Activated CD4-positive, alpha-beta memory T cell treated with anti-CD3 and anti-CD28 coated beads for 36 hours (primary cell): Measurements from ENCODE around the gene SERINC3. TPM values are rescaled to one million over a fixed set of nuclear protein-coding genes. Genes with fewer than 3 reads are reported as not detected.

ENCODE experiments used
- CTCF ChIA-PET: fragments of 350-600 bp; sonication (Branson Sonifier 250); formaldehyde crosslinking; loops from one replicate; lab custom pipeline; 2021; ENCODE audit warnings: antibody characterized with exemption, inconsistent platforms; lab: Charles Lee
- POLR2A ChIA-PET: fragments of 350-600 bp; sonication (Branson Sonifier 250); formaldehyde crosslinking; loops from one replicate; lab custom pipeline; 2021; ENCODE audit warnings: antibody characterized with exemption; lab: Charles Lee
- DNase-seq: peaks from one replicate; pipeline ENCODE4 v3.0.0-alpha.2; 2020
- H3K27ac Mint-ChIP-seq: one replicate; pipeline ENCODE4 v1.8.0; 2021; ENCODE audit warnings: mixed read lengths
- H3K27me3 Mint-ChIP-seq: one replicate; pipeline ENCODE4 v1.8.0; 2021; ENCODE audit warnings: mixed read lengths
- H3K36me3 Mint-ChIP-seq: one replicate; pipeline ENCODE4 v1.8.0; 2021; ENCODE audit warnings: mixed read lengths
- H3K4me1 Mint-ChIP-seq: one replicate; pipeline ENCODE4 v1.8.0; 2021; ENCODE audit warnings: low read depth, mixed read lengths
- H3K4me3 Mint-ChIP-seq: one replicate; pipeline ENCODE4 v1.8.0; 2021; ENCODE audit warnings: mild to moderate bottlenecking, mixed read lengths
- H3K9me3 Mint-ChIP-seq: one replicate; pipeline ENCODE4 v1.8.0; 2021; ENCODE audit warnings: mixed read lengths
- intact Hi-C: fragments of 100-400 bp; cut with micrococcal nuclease; formaldehyde crosslinking; loops from one replicate; pipeline ENCODE4 v1.15.1; 2023
- total RNA-seq, 2 experiments: library from RNA; stranded (reverse); gene quantifications; one replicate each; pipeline ENCODE4 v1.2.3, GENCODE V29; 2021

The SERINC3 gene
- total RNA-seq, 2 experiments from 2014 or later, result 57.3 to 58.6 TPM

GRCh38 chr20:44552050-44552449, 30.2 kb upstream of the SERINC3 start:
- Mint-ChIP-seq H3K4me3 (no peak overlapping the region), H3K27ac (peak overlapping the region; percentile 7), H3K4me1 (peaks cover 16% of the 10 kb centered on the region), H3K36me3 (no peaks in the 10 kb centered on the region), H3K27me3 (no peaks in the 10 kb centered on the region), H3K9me3 (no peaks in the 10 kb centered on the region)
- ChIA-PET POLR2A (no interaction called here), CTCF (interaction anchor here (1.0 kb wide), 1 partner anchor 31 kb away, joined by 3 read pairs; no protein-coding TSS in a partner anchor)
- DNase-seq, result no peak
- intact Hi-C loops, result loop anchor here (2.0 to 5.0 kb wide), 3 partner anchors 25 to 55 kb away; partner anchors contain the start of gene SERINC3

- ChIA-PET POLR2A (no interaction called here), CTCF (no interaction called here)
- H3K4me3 Mint-ChIP-seq, result no peak overlapping the region
- H3K4me1 Mint-ChIP-seq, result peaks cover 16% of the 10 kb centered on the region
- H3K9me3 Mint-ChIP-seq, result no peaks in the 10 kb centered on the region
- no peak overlapping the region for H3K27ac Mint-ChIP-seq
- no peak for DNase-seq
- intact Hi-C loops, result no loop called here
- no peaks in the 10 kb centered on the region for H3K36me3 Mint-ChIP-seq
- H3K27me3 Mint-ChIP-seq, result no peaks in the 10 kb centered on the region
Measured at GRCh38 chr20:44549123-44549522, 27.3 kb upstream of the SERINC3 start.

GRCh38 chr20:44547419-44547818, 25.5 kb upstream of the SERINC3 start:
- no peaks in the 10 kb centered on the region for H3K36me3 Mint-ChIP-seq
- no peaks in the 10 kb centered on the region for H3K9me3 Mint-ChIP-seq
- H3K27ac Mint-ChIP-seq, result no peak overlapping the region
- H3K27me3 Mint-ChIP-seq, result no peaks in the 10 kb centered on the region
- ChIA-PET POLR2A (no interaction called here), CTCF (no interaction called here)
- intact Hi-C loops, result no loop called here
- H3K4me1 Mint-ChIP-seq, result peaks cover 1% of the 10 kb centered on the region
- H3K4me3 Mint-ChIP-seq, result no peak overlapping the region
- DNase-seq, result no peak

DNA sequence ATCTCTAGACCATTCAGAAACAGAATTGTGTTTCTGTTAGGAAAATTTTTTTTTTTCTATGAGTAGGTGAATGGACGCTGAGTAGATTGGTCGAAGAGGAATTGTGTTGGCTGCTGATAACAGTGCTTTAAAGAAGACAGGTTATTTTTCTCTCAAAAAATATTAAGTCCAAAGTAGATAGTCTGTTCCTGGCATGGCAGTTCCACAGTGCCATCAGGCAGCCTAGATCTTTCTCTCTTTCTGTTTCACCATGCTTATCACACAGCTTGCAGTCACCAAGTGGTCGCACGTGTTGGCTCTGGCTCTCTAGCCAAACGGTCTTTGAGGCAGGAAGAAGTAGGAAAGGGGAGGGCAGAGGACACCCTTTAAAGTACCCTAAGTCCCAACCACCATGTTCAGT, 22.4 kb upstream of the SERINC3 start:
- Mint-ChIP-seq H3K27ac (no peak overlapping the region), H3K4me1 (no peaks in the 10 kb centered on the region), H3K9me3 (no peaks in the 10 kb centered on the region), H3K36me3 (no peaks in the 10 kb centered on the region), H3K27me3 (no peaks in the 10 kb centered on the region), H3K4me3 (no peak overlapping the region)
- intact Hi-C loops, result no loop called here
- DNase-seq, result no peak
- ChIA-PET POLR2A (no interaction called here), CTCF (no interaction called here)

DNA sequence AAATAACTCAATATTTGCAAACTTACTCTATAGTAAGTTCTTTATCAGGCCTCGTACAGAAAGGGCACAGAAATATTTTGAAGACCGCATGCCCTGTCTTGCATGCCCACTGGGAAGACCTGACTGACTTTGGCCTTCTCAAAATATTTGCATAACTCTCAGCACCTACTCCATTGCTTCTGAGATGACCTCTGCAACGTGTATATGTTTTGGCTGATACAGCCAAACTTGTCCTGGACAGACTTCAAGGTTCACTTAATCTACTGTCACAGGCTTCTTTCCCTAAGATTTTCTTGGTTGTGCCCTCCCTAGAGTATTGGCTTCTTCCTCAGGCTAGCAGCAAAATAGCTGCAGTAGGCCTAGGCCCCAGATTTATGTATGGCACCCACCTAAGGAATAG, 21.5 kb upstream of the SERINC3 start:
- Mint-ChIP-seq H3K9me3 (no peaks in the 10 kb centered on the region), H3K4me3 (no peak overlapping the region), H3K27ac (no peak overlapping the region), H3K36me3 (no peaks in the 10 kb centered on the region), H3K27me3 (no peaks in the 10 kb centered on the region), H3K4me1 (no peaks in the 10 kb centered on the region)
- DNase-seq, result no peak
- ChIA-PET POLR2A (no interaction called here), CTCF (no interaction called here)
- intact Hi-C loops, result no loop called here

DNA sequence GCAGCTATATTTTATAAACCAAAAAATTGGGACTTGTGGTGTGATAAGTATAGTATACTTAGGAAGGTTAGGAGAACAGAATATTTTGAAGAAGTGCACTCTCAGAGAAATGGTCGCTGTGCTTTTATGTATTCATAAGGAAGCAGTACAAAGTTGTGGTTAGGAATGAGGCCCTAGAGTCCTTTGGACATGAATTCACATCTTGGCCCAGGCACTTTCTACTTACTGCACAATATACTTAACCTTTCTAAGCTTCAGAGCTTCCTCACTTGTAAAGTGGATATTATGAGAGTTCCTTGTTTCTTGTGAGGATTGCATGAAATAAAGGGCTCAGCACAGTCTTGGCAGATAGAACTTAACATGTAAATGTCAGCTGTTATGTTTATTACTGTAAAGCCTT, 21.0 kb upstream of the SERINC3 start:
- CTCF ChIA-PET, result interaction anchor here (1.6 kb wide), 1 partner anchor 67 kb away, joined by 4 read pairs; no protein-coding TSS in a partner anchor

GRCh38 chr20:44541992-44542391, 20.1 kb upstream of the SERINC3 start:
- H3K9me3 Mint-ChIP-seq, result no peaks in the 10 kb centered on the region
- H3K4me3 Mint-ChIP-seq, result no peak overlapping the region
- no peaks in the 10 kb centered on the region for H3K36me3 Mint-ChIP-seq
- intact Hi-C loops, result no loop called here
- ChIA-PET POLR2A (no interaction called here), CTCF (interaction anchor here (1.6 kb wide), 1 partner anchor 68 kb away, joined by 4 read pairs; no protein-coding TSS in a partner anchor)
- no peak overlapping the region for H3K27ac Mint-ChIP-seq
- DNase-seq, result no peak
- H3K27me3 Mint-ChIP-seq, result no peaks in the 10 kb centered on the region
- H3K4me1 Mint-ChIP-seq, result no peaks in the 10 kb centered on the region

More for the DNA sequence above, 21.0 kb upstream of the SERINC3 start:
- H3K9me3 Mint-ChIP-seq, result no peaks in the 10 kb centered on the region
- intact Hi-C loops, result no loop called here
- no peak for DNase-seq
- no peaks in the 10 kb centered on the region for H3K4me1 Mint-ChIP-seq
- no peak overlapping the region for H3K27ac Mint-ChIP-seq
- H3K4me3 Mint-ChIP-seq, result no peak overlapping the region
- H3K27me3 Mint-ChIP-seq, result no peaks in the 10 kb centered on the region
- no peaks in the 10 kb centered on the region for H3K36me3 Mint-ChIP-seq
- POLR2A ChIA-PET, result no interaction called here

- H3K4me1 Mint-ChIP-seq, result no peaks in the 10 kb centered on the region
- POLR2A ChIA-PET, result interaction anchor here (0.7 kb wide), 1 partner anchor 90 kb away, joined by 3 read pairs; no protein-coding TSS in a partner anchor
Measured at GRCh38 chr20:44540834-44541233, 19.0 kb upstream of the SERINC3 start.

GRCh38 chr20:44537993-44538392, 16.1 kb upstream of the SERINC3 start:
- H3K36me3 Mint-ChIP-seq, result no peaks in the 10 kb centered on the region
- no peak for DNase-seq
- H3K4me1 Mint-ChIP-seq, result no peaks in the 10 kb centered on the region
- no peak overlapping the region for H3K4me3 Mint-ChIP-seq
- no peaks in the 10 kb centered on the region for H3K9me3 Mint-ChIP-seq
- ChIA-PET CTCF (interaction anchor here (1.1 kb wide), 1 partner anchor 72 kb away, joined by 6 read pairs; no protein-coding TSS in a partner anchor), POLR2A (no interaction called here)
- H3K27ac Mint-ChIP-seq, result no peak overlapping the region
- intact Hi-C loops, result no loop called here
- H3K27me3 Mint-ChIP-seq, result no peaks in the 10 kb centered on the region

More at GRCh38 chr20:44540834-44541233, 19.0 kb upstream of the SERINC3 start:
- no peaks in the 10 kb centered on the region for H3K27me3 Mint-ChIP-seq
- no peaks in the 10 kb centered on the region for H3K9me3 Mint-ChIP-seq
- H3K4me3 Mint-ChIP-seq, result no peak overlapping the region
- no peak overlapping the region for H3K27ac Mint-ChIP-seq
- no peak for DNase-seq
- CTCF ChIA-PET, result no interaction called here
- H3K36me3 Mint-ChIP-seq, result no peaks in the 10 kb centered on the region
- intact Hi-C loops, result no loop called here

- intact Hi-C loops, result no loop called here
- ChIA-PET POLR2A (interaction anchor here (0.6 to 1.0 kb wide), 2 partner anchors 61 to 1398 kb away, joined by 3 to 4 read pairs; partner anchors contain the start of genes PCIF1 and TTPAL), CTCF (no interaction called here)
Measured at GRCh38 chr20:44536175-44536574, 14.3 kb upstream of the SERINC3 start.

DNA sequence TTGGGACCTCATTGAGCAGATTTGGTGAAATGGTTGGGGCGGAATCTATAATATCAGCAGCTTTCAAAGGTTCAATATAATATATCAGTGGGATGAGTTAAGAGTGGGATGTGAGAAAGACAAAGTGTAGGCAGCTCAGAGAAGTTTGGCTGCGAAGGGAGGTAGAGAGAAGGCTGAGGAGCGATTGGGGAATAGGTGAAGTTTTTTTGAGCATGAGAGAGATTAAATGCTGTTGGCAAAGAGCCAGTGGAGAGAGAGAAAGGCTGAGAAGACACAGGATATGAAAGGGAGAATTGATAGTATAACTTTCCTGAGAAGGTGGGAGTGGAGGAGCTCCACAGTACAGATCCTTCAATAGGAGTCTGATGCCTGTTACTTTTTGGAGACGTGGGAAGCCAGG, 12.1 kb upstream of the SERINC3 start:
- ChIA-PET POLR2A (no interaction called here), CTCF (interaction anchor here (1.4 kb wide), 1 partner anchor 150 kb away, joined by 3 read pairs; no protein-coding TSS in a partner anchor)
- Mint-ChIP-seq H3K27ac (no peak overlapping the region), H3K4me1 (peaks cover 3% of the 10 kb centered on the region), H3K9me3 (no peaks in the 10 kb centered on the region), H3K4me3 (no peak overlapping the region), H3K27me3 (peaks cover 2% of the 10 kb centered on the region), H3K36me3 (peaks cover 2% of the 10 kb centered on the region)
- DNase-seq, result no peak
- intact Hi-C loops, result no loop called here

More at GRCh38 chr20:44536175-44536574, 14.3 kb upstream of the SERINC3 start:
- no peak overlapping the region for H3K27ac Mint-ChIP-seq
- no peak for DNase-seq
- no peak overlapping the region for H3K4me3 Mint-ChIP-seq
- H3K27me3 Mint-ChIP-seq, result peaks cover 2% of the 10 kb centered on the region
- no peaks in the 10 kb centered on the region for H3K9me3 Mint-ChIP-seq
- H3K36me3 Mint-ChIP-seq, result peaks cover 2% of the 10 kb centered on the region
- peaks cover 3% of the 10 kb centered on the region for H3K4me1 Mint-ChIP-seq

DNA sequence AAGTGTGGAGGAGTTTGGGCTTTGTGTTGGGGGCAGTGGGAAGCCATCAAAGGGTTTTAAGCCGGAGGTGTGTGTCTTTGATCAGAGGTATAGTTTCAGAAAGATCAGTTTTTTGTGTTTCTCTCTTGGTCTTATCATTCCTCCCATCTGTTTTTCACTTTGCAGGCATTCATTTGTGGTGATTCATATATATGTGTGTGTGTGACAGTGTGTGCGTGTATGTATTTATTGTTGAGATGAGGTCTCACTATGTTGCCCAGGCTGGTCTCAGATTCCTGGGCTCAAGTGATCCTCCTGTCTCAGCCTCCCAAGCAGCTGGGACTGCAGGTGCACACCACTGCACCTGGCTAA, 11.1 kb upstream of the SERINC3 start:
- peaks cover 2% of the 10 kb centered on the region for H3K27me3 Mint-ChIP-seq
- H3K9me3 Mint-ChIP-seq, result no peaks in the 10 kb centered on the region
- peaks cover 3% of the 10 kb centered on the region for H3K4me1 Mint-ChIP-seq
- peak; percentile 24 for DNase-seq
- no peak overlapping the region for H3K4me3 Mint-ChIP-seq
- intact Hi-C loops, result no loop called here
- ChIA-PET CTCF (no interaction called here), POLR2A (no interaction called here)
- H3K27ac Mint-ChIP-seq, result no peak overlapping the region
- peaks cover 2% of the 10 kb centered on the region for H3K36me3 Mint-ChIP-seq
